NT2/D1 (cell line): Measurements from ENCODE around the gene CAMSAP3.

Experiments used
- YY1 ChIP-seq: IDR thresholded peaks from 2 replicates; pipeline ENCODE4 v1.6.1; 2011; ENCODE audit not compliant: insufficient read length, insufficient read depth
- ZNF274 ChIP-seq: IDR thresholded peaks from 2 replicates; pipeline ENCODE4 v1.6.1; 2011; ENCODE audit warnings: mild to moderate bottlenecking, low read depth, low read length

GRCh38 chr19:7661744-7662538 is 66.3 kb downstream of the CAMSAP3 start:
- TF ChIP-seq YY1 (no peak), ZNF274 (no peak)
